HG03108 (cell line): ENCODE results near the gene GSTM3.
"Not testable (repeated sequence)": the region's sequence is repeated elsewhere in the genome, so short reads cannot be mapped to it uniquely, and the experiment has no call there.

Experiments used
- ATAC-seq: cut with Tn5 transposase; IDR thresholded peaks from one replicate; pipeline ENCODE4 v1.9.1; 2021; ENCODE audit warnings: moderate library complexity; ENCODE audit not compliant: unreplicated experiment

The GSTM3 gene

DNA sequence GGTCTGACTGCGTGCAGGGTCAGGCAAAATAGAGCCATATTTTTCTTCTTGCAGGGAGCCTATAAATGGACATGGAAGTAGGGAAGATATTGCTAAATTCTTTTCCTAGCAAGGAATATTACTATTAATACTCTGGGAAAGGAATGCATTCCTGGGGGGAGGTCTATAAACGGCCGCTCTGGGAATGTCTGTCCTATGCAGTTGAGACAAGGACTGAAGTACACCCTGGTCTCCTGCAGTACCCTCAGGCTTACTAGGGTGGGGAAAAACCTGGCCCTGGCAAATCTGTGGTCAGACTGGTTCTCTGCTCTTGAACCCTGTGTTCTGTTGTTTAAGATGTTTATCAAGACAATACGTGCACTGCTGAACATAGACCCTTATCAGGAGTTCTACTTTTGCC, 31.9 kb downstream of the GSTM3 start:
- not testable (repeated sequence) for ATAC-seq

GRCh38 chr1:109705411-109705810, 35.4 kb downstream of the GSTM3 start:
- ATAC-seq: no peak

DNA sequence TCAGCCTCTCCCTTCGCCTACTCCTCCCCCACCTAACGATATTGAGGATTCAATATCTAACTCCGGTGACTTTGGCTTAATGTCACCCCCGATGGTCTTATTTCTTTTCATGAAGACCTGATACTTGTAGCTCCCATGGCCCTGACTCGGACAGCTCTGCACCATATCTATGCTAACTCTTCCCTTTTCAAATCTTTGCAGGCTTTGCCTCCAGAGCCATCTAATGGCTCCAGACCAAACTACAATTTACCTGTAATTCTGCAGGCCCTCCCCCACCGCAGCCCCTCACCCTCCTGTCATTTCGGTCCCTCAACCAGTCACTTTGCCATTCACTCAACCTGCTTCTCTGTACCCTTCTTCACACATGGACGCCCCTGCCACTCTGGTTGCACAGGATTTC, 36.7 kb downstream of the GSTM3 start:
- ATAC-seq: no peak

DNA sequence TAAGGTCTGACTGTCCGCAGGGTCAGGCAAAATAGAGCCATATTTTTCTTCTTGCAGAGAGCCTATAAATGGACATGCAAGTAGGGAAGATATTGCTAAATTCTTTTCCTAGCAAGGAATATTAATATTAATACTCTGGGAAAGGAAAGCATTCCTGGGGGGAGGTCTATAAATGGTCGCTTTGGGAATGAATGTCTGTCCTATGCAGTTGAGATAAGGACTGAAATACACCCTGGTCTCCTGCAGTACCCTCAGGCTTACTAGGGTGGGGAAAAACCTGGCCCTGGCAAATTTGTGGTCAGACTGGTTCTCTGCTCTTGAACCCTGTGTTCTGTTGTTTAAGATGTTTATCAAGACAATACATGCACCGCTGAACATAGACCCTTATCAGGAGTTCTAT, 37.9 kb downstream of the GSTM3 start:
- ATAC-seq: not testable (repeated sequence)

DNA sequence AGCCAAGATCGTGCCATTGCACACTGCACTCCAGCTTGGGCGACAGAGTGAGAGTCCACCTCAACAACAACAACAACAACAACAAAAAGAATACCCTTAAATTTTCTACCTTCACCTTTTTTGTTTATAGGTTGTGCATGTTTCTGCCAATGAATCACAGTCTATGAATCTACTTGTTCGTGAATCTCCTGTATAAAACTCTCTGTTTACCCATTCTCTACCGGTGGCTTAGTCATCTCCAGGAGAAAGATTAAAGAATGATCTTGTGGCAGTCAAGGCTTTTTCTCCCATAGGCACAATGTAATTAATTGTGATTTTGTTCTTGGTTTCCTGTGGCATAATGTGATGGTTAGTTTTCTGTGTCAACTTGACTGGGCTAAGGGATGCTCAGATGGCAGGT, 43.0 kb downstream of the GSTM3 start:
- not testable (repeated sequence) for ATAC-seq

DNA sequence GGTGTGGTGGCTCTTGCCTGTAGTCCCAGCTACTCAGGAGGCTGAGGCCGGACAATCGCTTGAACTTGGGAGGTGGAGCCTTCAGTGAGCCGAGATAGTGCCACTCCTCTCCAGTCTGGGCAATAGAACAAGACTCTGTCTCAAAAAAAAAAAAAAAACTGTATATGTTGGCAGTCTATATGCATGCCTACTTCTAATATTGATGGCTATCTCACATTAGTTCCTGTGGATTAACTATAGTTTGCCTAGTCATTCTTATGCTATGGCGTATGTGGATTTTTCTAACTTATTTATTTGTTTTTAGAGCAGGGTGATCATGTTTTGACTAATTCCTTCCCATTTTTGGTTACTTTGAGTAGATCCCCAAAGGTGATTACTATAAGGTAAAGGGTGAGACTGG, 43.8 kb downstream of the GSTM3 start:
- no peak for ATAC-seq

- ATAC-seq: not testable (repeated sequence)
Measured at GRCh38 chr1:109695138-109695537, 45.7 kb downstream of the GSTM3 start.

DNA sequence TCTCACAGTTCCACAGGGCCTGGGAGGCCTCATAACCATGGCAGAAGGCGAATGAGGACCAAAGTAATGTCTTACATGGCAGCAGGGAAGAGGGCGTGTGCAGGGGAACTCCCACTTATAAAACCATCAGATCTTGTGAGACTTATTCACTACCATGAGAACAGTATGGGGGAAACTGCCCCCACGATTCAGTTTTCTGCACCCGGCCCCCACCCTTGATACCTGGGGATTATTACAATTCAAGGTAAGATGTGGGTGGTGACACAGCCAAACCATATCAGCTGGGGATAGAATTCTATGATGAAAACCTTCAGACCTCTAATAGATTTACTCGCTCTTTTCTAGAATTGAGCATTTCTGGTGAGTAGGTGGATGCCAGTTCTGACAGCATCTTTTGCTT, 46.4 kb downstream of the GSTM3 start:
- not testable (repeated sequence) for ATAC-seq

DNA sequence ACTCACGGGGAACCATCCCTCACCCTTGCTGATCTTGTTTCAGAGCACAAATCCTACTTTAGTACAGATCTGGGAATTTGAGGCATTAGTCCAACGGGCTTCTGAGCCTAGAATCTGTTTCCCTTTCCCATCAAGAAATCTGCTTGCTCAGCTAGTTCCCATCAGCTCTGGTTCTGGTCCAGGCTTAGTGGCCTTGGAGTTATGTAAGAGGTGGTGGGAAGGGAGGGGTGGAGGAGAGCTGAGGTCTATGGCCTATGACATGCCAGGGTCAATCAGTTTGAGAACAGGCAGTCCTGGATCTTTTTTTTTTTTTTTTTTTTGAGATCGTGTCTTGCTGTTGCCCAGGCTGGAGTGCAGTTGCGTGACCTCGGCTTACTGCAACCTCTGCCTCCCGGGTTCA, 49.1 kb downstream of the GSTM3 start:
- no peak for ATAC-seq

GRCh38 chr1:109689844-109690405, 50.9 kb downstream of the GSTM3 start:
- no peak for ATAC-seq

GRCh38 chr1:109687641-109688499, 53.0 kb downstream of the GSTM3 start, which contains the start of gene GSTM1:
Gene GSTM1 (plus strand): TSS chr1:109687817. CDS start chr1:109687874, 57 bp downstream.
- ATAC-seq: peak; percentile 92

GRCh38 chr1:109687109-109687508, 53.7 kb downstream of the GSTM3 start:
- ATAC-seq: not testable (repeated sequence)

GRCh38 chr1:109685890-109686289, 54.9 kb downstream of the GSTM3 start:
- not testable (repeated sequence) for ATAC-seq

DNA sequence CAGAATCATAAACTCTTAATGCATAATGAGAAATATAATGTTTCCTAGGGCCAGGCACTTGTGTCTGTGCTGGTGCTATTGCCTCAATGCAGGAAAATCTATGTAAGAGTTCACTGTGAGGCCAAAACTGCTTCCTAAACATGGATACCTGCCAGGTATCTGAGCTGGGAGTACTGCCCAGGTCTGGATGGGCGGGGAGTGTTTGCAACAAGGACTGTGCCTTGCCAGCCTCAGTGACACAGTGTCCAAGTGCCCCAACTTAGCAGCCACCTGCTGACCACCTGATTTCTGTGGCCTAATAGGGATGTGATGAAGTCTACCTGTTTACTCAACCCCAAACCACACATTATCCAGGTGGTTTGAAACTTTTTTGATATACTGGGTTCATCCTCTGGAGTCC, 55.4 kb downstream of the GSTM3 start:
- ATAC-seq: not testable (repeated sequence)

GRCh38 chr1:109684777-109685176, 56.1 kb downstream of the GSTM3 start:
- ATAC-seq: not testable (repeated sequence)
